A673 (cell line): ENCODE results near the gene ATG4D. TPM values are rescaled to one million over a fixed set of nuclear protein-coding genes. Genes with fewer than 3 reads are reported as not detected.

Experiments
- BruUV-seq: library from RNA; stranded (reverse); fragments of 400-500 nt; replicated peaks from 2 replicates; lab custom pipeline; 2021; lab: Mats Ljungman, UMichigan
- CTCF ChIA-PET: fragments of 300-600 bp; sonication (Branson Sonifier 250); formaldehyde crosslinking; loops from one replicate; lab custom pipeline; 2022; ENCODE audit warnings: antibody characterized with exemption; lab: Charles Lee
- POLR2A ChIA-PET: fragments of 300-600 bp; sonication (Branson Sonifier 250); formaldehyde crosslinking; loops from one replicate; lab custom pipeline; 2022; ENCODE audit warnings: antibody characterized with exemption; ENCODE audit not compliant: low non-redundant PET; lab: Charles Lee
- DNase-seq: peaks from one replicate; pipeline ENCODE4 v3.0.0-alpha.2; 2015; ENCODE audit warnings: low spot score
- H3K27ac ChIP-seq: fragments of 200-600 bp; sonication (generic); 2 replicates; pipeline ENCODE4 v1.5.1; 2016; ENCODE audit warnings: mixed run types, low read depth, mild to moderate bottlenecking, mixed read lengths, antibody characterized with exemption, low read length; ENCODE audit not compliant: poor library complexity, severe bottlenecking
- H3K27me3 ChIP-seq: fragments of 200-600 bp; sonication (generic); replicated peaks from 2 replicates; pipeline ENCODE4 v1.6.1; 2017; ENCODE audit warnings: mixed run types, low read depth, mild to moderate bottlenecking, mixed read lengths, antibody characterized with exemption, low read length; ENCODE audit not compliant: insufficient read depth, poor library complexity
- H3K36me3 ChIP-seq: fragments of 200-600 bp; sonication (generic); 2 replicates; pipeline ENCODE4 v1.6.1; 2016; ENCODE audit warnings: mixed run types, mild to moderate bottlenecking, mixed read lengths, antibody characterized with exemption, low read length; ENCODE audit not compliant: insufficient read depth, poor library complexity, severe bottlenecking
- H3K4me1 ChIP-seq: fragments of 200-600 bp; sonication (generic); 2 replicates; pipeline ENCODE4 v1.6.1; 2017; ENCODE audit warnings: mixed run types, mild to moderate bottlenecking, mixed read lengths, antibody characterized with exemption, low read length; ENCODE audit not compliant: insufficient read depth, poor library complexity, severe bottlenecking
- H3K4me3 ChIP-seq: fragments of 200-600 bp; sonication (generic); 2 replicates; pipeline ENCODE4 v1.5.1; 2016; ENCODE audit warnings: low read depth, mixed run types, mild to moderate bottlenecking, mixed read lengths, low read length; ENCODE audit not compliant: poor library complexity, severe bottlenecking
- H3K9me3 ChIP-seq: fragments of 200-600 bp; sonication (generic); 2 replicates; pipeline ENCODE4 v1.6.1; 2016; ENCODE audit warnings: mixed run types, low read depth, mild to moderate bottlenecking, mixed read lengths, antibody characterized with exemption, low read length; ENCODE audit not compliant: poor library complexity, severe bottlenecking
- CTCF ChIP-seq: fragments of 300-800, 200-600 bp; sonication (generic); conservative IDR thresholded peaks from 2 replicates; pipeline ENCODE4 v1.5.1; 2017; ENCODE audit warnings: low read depth, mild to moderate bottlenecking, antibody characterized with exemption, low read length, moderate library complexity, mixed read lengths
- EZH2 ChIP-seq: fragments of 200-600 bp; sonication (generic); IDR thresholded peaks from 2 replicates; pipeline ENCODE4 v1.6.1; 2017; ENCODE audit warnings: borderline replicate concordance, low read depth, mild to moderate bottlenecking, mixed read lengths, antibody characterized with exemption, low read length; ENCODE audit not compliant: poor library complexity, severe bottlenecking
- intact Hi-C: fragments of 100-400 bp; cut with micrococcal nuclease; formaldehyde crosslinking; loops from one replicate; pipeline ENCODE4 v1.10.0; 2022; ENCODE audit not compliant: unreplicated experiment
- total RNA-seq: library from RNA; stranded (reverse); gene quantifications from 2 replicates; pipeline ENCODE4 v1.2.3, GENCODE V29; 2021

ATG4D gene
- total RNA-seq, 1 experiment from 2014 or later, result 52.1 TPM

- intact Hi-C loops, result no loop called here
- peak overlapping the region; percentile 53 for H3K4me3 ChIP-seq
- TF ChIP-seq EZH2 (no peak), CTCF (no peak)
- no peaks in the 10 kb centered on the region for H3K36me3 ChIP-seq
- no peaks in the 10 kb centered on the region for H3K4me1 ChIP-seq
- BruUV-seq, result no TSS peak
- POLR2A ChIA-PET, result no interaction called here
- no peak for DNase-seq
- H3K9me3 ChIP-seq, result no peaks in the 10 kb centered on the region
- no peak overlapping the region for H3K27ac ChIP-seq
- peaks cover 30% of the 10 kb centered on the region for H3K27me3 ChIP-seq
- CTCF ChIA-PET, result no interaction called here
These were observed 26.9 kb upstream of the ATG4D start for GRCh38 chr19:10516671-10517286.

- TF ChIP-seq EZH2 (no peak), CTCF (no peak)
- peak within 1 kb of the TSS; percentile 53 for H3K4me3 ChIP-seq
- ChIA-PET POLR2A (no interaction called here), CTCF (no interaction called here)
- no peaks in the 10 kb centered on the region for H3K4me1 ChIP-seq
- no peaks in the 10 kb centered on the region for H3K9me3 ChIP-seq
- peak; percentile 24 for DNase-seq
- no peak within 1 kb of the TSS for H3K27ac ChIP-seq
- BruUV-seq, result no TSS peak
- no peaks in the 10 kb centered on the region for H3K36me3 ChIP-seq
- intact Hi-C loops, result no loop called here
- peaks cover 26% of the 10 kb centered on the region for H3K27me3 ChIP-seq
These were observed 26.3 kb upstream of the ATG4D start, which contains the start of gene S1PR5 for GRCh38 chr19:10517361-10517759. Gene S1PR5 (minus strand): TSS chr19:10517447. CDS start chr19:10515011, 2,436 bp downstream.

GRCh38 chr19:10517760-10518443, 25.8 kb upstream of the ATG4D start:
- peaks cover 20% of the 10 kb centered on the region for H3K27me3 ChIP-seq
- DNase-seq, result peak; percentile 45
- H3K4me1 ChIP-seq, result no peaks in the 10 kb centered on the region
- no peaks in the 10 kb centered on the region for H3K9me3 ChIP-seq
- TF ChIP-seq EZH2 (no peak), CTCF (no peak)
- peak overlapping the region; percentile 53 for H3K4me3 ChIP-seq
- BruUV-seq, result no TSS peak
- CTCF ChIA-PET, result no interaction called here
- no peaks in the 10 kb centered on the region for H3K36me3 ChIP-seq
- no peak overlapping the region for H3K27ac ChIP-seq
- intact Hi-C loops, result no loop called here
- POLR2A ChIA-PET, result interaction anchor here (0.6 kb wide), 1 partner anchor 24 kb away, joined by 6 read pairs; no protein-coding TSS in a partner anchor
